DND-41 (cell line): Measurements from ENCODE around the gene LMAN1.

Experiments
- ATAC-seq: fragments of 200-7000 bp; cut with Tn5 transposase; 3 replicates; pipeline ENCODE4 v1.9.1; 2021; ENCODE audit warnings: low read depth; ENCODE audit not compliant: insufficient read depth
- DNase-seq: peaks from one replicate; pipeline ENCODE4 v3.0.0-alpha.2; 2020
- H2AFZ ChIP-seq: 2 replicates; pipeline ENCODE4 v1.6.0; 2012; ENCODE audit warnings: low read depth, low read length
- H3K27ac ChIP-seq: 2 replicates; pipeline ENCODE4 v1.5.1; 2012; ENCODE audit warnings: low read length, inconsistent platforms
- H3K27me3 ChIP-seq: fragments of 200-600 bp; sonication (generic); 2 replicates; pipeline ENCODE4 v1.6.0; 2012; ENCODE audit warnings: low read length, mild to moderate bottlenecking, inconsistent platforms; ENCODE audit not compliant: insufficient read depth, poor library complexity
- H3K36me3 ChIP-seq: 2 replicates; pipeline ENCODE4 v1.5.1; 2012; ENCODE audit warnings: low read length, inconsistent platforms; ENCODE audit not compliant: insufficient read depth
- H3K4me1 ChIP-seq: 2 replicates; pipeline ENCODE4 v1.5.1; 2012; ENCODE audit warnings: mild to moderate bottlenecking, low read length; ENCODE audit not compliant: insufficient read depth
- H3K4me2 ChIP-seq: 2 replicates; pipeline ENCODE4 v1.6.0; 2012; ENCODE audit warnings: mild to moderate bottlenecking, moderate library complexity, low read length, inconsistent platforms; ENCODE audit not compliant: insufficient read depth
- H3K4me3 ChIP-seq, 2 experiments: fragments of 200-600 bp in 1 of 2; shearing (Covaris generic) in 1 of 2; 2 replicates each; pipeline ENCODE4 v1.5.1; 2012 to 2016; ENCODE audit warnings: inconsistent platforms in 2 of 2, low read length in 2 of 2, mild to moderate bottlenecking in 2 of 2, low read depth in 1 of 2, moderate library complexity in 1 of 2
- H3K79me2 ChIP-seq: 2 replicates; pipeline ENCODE4 v1.6.0; 2012; ENCODE audit warnings: low read length, inconsistent platforms; ENCODE audit not compliant: insufficient read depth
- H3K9ac ChIP-seq: 2 replicates; pipeline ENCODE4 v1.6.0; 2012; ENCODE audit warnings: low read depth, mild to moderate bottlenecking, inconsistent platforms, low read length, moderate library complexity
- H3K9me3 ChIP-seq: 2 replicates; pipeline ENCODE4 v1.5.1; 2012; ENCODE audit warnings: low read length, moderate library complexity, mild to moderate bottlenecking, inconsistent platforms; ENCODE audit not compliant: insufficient read depth, severe bottlenecking
- H4K20me1 ChIP-seq: 2 replicates; pipeline ENCODE4 v1.6.0; 2012; ENCODE audit warnings: low read length; ENCODE audit not compliant: insufficient read depth
- EZH2 ChIP-seq: IDR thresholded peaks from 3 replicates; pipeline ENCODE4 v1.6.1; 2012; ENCODE audit warnings: borderline replicate concordance, low read depth, mild to moderate bottlenecking, moderate library complexity, low read length, inconsistent platforms; ENCODE audit not compliant: severe bottlenecking
- TF ChIP-seq, protein P1 (sequence below): IDR thresholded peaks from 2 replicates; pipeline ENCODE4 v1.5.1; 2012; ENCODE audit warnings: borderline replicate concordance, low read length, moderate library complexity, mild to moderate bottlenecking; ENCODE audit not compliant: poor library complexity, severe bottlenecking; ENCODE audit errors: extremely low read depth

LMAN1 gene

DNA sequence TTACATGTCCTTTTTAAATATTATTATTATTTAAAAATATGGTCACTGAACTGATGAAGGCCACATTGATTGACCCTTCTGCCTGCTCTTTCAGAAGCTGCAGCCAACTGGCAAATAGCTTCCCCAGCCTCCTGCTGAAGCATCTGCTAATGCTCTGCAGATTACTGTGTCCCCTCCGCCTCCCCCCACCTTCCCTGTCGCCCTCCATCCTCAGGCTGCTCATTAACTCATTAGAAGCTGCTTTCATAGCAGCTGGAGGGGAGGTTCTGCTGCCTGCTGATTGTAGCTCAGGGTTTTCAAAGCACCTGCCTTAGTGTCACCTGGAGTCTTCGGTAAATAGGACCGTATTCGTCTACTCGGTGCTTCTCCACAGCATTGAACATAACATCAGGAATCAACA is 24.8 kb upstream of the LMAN1 start:
- no peak overlapping the region for H3K9ac ChIP-seq
- H3K4me1 ChIP-seq = no peaks in the 10 kb centered on the region
- no peak overlapping the region for H2AFZ ChIP-seq
- ATAC-seq (no peak), DNase-seq (no peak)
- no peak overlapping the region for H3K4me2 ChIP-seq
- no peak overlapping the region for H3K4me3 ChIP-seq
- H3K36me3 ChIP-seq = no peaks in the 10 kb centered on the region
- TF ChIP-seq EZH2 = no peak
- no peak overlapping the region for H3K27ac ChIP-seq
- H3K9me3 ChIP-seq = no peaks in the 10 kb centered on the region
- H3K27me3 ChIP-seq = no peaks in the 10 kb centered on the region
- no peaks in the 10 kb centered on the region for H4K20me1 ChIP-seq
- H3K79me2 ChIP-seq = no peaks in the 10 kb centered on the region

DNA sequence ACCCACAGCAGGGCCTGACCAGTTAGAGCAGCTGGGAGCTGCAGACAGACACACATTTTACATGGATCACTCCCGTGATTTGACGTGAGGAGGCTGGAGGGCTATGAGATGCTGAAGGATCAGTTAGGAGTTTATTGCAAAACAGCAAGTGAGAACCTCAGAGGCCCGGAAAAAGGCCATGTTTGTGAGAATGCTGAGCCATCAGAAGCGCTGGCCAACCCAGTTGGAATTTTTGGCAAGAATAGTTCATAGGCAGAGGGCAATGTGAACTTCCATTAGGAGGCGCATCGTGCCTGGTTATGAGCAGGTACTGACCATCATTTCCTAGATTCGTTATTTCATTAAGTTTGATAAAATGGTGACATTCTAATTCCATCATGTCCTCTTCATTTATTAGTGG is 23.3 kb upstream of the LMAN1 start:
- Histone ChIP-seq H3K27ac (no peak overlapping the region), H3K4me1 (no peaks in the 10 kb centered on the region), H3K36me3 (no peaks in the 10 kb centered on the region), H4K20me1 (no peaks in the 10 kb centered on the region), H3K9me3 (no peaks in the 10 kb centered on the region), H2AFZ (no peak overlapping the region), H3K4me3 (no peak overlapping the region), H3K27me3 (no peaks in the 10 kb centered on the region), H3K4me2 (no peak overlapping the region), H3K79me2 (no peaks in the 10 kb centered on the region), H3K9ac (no peak overlapping the region)
- ATAC-seq (no peak), DNase-seq (no peak)
- TF ChIP-seq, protein P1, sequence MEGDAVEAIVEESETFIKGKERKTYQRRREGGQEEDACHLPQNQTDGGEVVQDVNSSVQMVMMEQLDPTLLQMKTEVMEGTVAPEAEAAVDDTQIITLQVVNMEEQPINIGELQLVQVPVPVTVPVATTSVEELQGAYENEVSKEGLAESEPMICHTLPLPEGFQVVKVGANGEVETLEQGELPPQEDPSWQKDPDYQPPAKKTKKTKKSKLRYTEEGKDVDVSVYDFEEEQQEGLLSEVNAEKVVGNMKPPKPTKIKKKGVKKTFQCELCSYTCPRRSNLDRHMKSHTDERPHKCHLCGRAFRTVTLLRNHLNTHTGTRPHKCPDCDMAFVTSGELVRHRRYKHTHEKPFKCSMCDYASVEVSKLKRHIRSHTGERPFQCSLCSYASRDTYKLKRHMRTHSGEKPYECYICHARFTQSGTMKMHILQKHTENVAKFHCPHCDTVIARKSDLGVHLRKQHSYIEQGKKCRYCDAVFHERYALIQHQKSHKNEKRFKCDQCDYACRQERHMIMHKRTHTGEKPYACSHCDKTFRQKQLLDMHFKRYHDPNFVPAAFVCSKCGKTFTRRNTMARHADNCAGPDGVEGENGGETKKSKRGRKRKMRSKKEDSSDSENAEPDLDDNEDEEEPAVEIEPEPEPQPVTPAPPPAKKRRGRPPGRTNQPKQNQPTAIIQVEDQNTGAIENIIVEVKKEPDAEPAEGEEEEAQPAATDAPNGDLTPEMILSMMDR = no peak
- TF ChIP-seq EZH2 = no peak

DNA sequence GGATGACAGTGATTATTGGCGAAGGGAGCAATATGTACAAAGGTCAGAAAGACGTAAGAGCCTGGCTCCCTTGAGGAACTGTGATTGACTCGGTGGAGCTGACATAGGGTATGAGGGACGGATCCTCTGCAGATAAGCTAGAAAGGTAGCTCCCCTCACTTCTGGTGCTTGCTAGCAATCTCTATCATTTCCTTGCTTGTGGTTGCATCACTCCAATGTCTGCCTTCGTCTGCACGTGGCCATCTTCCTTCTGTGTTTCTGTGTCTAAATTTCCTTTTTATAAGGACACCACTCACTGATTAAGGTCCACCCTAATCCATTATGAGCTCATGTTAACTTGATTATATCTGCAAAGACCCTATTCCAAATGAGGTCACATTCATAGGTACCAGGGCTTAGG is 22.9 kb upstream of the LMAN1 start:
- TF ChIP-seq, protein P1 = no peak
- TF ChIP-seq EZH2 = no peak
- Histone ChIP-seq H3K4me1 (no peaks in the 10 kb centered on the region), H3K27ac (no peak overlapping the region), H3K36me3 (no peaks in the 10 kb centered on the region), H3K9ac (no peak overlapping the region), H4K20me1 (no peaks in the 10 kb centered on the region), H2AFZ (no peak overlapping the region), H3K79me2 (no peaks in the 10 kb centered on the region), H3K27me3 (no peaks in the 10 kb centered on the region), H3K4me3 (no peak overlapping the region), H3K4me2 (no peak overlapping the region), H3K9me3 (no peaks in the 10 kb centered on the region)
- DNase-seq = no peak
- no peak for ATAC-seq

DNA sequence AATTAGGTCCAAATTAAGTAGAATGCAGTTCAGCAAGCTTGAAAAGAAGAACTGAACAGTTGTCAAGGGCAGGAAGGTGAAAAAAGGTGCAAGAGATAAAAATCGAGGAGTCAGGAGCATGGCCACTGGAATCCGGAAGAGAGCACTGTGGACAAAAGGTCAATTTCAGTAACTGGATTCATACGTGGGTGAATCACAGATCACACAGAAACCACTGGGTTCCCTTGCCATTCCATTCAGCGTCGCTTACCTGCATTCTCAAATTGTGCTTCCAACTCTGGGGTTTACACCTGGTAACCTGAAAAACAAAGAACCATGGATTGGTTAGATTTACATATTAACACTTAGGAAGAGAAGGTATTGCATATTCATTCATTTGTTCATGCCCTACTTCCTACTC is 21.6 kb upstream of the LMAN1 start:
- Histone ChIP-seq H3K4me2 (no peak overlapping the region), H3K79me2 (no peaks in the 10 kb centered on the region), H3K9me3 (no peaks in the 10 kb centered on the region), H3K36me3 (no peaks in the 10 kb centered on the region), H3K9ac (no peak overlapping the region), H2AFZ (no peak overlapping the region), H3K4me1 (no peaks in the 10 kb centered on the region), H3K27me3 (no peaks in the 10 kb centered on the region), H3K4me3 (no peak overlapping the region), H3K27ac (no peak overlapping the region), H4K20me1 (no peaks in the 10 kb centered on the region)
- TF ChIP-seq, protein P1 = no peak
- TF ChIP-seq EZH2 = no peak
- ATAC-seq = no peak
- no peak for DNase-seq
